ENCODE results near the gene CEND1.
A peak's percentile ranks its signal among the peaks of the same experiment; 100 is the strongest.
"Not testable (repeated sequence)": the region's sequence is repeated elsewhere in the genome, so short reads cannot be mapped to it uniquely, and the experiment has no call there.

The CEND1 gene

GRCh38 chr11:763073-763463 is 26.8 kb downstream of the CEND1 start:
- no peak for DNase-seq

DNA sequence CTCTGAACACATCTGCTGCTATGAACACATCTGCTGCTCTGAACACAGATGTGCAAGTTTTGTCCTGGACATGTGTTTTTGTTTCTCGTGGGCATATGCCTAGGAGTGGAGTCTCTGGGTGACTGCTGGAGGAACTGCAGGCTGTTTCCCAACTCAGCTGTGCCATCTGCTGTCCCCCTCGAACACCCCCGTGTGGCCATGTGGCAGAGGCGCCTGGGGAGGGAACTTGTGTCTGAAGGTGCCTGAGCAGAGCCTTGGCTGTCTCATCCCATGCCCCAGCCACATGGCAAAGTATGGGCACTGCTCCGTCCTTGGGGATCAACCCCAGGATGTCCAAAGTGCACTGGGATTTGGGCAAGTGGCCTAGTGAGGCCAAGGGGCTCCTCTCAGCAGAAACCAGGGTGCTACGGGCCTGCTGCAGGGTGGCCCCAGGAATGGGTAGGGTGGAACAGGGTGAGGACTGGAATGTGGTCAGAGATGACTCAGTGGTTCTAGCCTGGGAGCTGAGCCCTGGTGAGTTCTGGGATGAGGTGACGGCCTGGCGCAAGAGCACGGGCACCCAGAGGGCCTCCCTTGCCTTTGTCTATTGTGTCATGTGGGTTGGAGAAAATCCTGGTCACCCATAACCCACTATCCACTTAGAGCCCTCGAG is 27.3 kb downstream of the CEND1 start:
- peak; percentile 89 to 92 for DNase-seq

DNA sequence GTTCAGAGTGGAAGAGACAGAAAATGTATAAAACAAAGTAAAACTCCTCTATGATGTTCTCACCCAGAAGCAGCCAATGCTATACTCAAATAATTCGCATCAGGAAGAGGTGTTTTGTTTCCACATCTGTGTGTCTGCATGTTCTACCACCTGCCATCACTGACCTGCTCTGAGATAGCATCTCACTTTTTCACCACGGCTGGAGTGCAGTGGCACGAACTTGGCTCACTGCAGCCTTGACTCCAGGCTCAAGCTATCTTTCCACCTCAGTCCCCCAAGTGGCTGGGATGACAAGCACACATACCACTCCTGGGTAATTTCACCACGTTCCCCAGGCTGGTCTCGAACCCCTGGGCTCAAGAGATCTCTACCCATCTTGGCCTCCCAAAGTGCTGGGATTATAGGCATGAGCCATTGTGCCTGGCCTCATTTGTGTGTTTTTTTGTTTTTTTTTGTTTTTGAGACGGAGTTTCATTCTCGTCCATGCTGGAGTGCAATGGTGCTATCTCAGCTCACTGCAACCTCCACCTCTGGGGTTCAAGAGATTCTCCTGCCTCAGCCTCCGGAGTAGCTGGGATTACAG is 28.3 kb downstream of the CEND1 start:
- DNase-seq: no peak

GRCh38 chr11:760236-760635 is 29.7 kb downstream of the CEND1 start:
- no peak for DNase-seq

DNA sequence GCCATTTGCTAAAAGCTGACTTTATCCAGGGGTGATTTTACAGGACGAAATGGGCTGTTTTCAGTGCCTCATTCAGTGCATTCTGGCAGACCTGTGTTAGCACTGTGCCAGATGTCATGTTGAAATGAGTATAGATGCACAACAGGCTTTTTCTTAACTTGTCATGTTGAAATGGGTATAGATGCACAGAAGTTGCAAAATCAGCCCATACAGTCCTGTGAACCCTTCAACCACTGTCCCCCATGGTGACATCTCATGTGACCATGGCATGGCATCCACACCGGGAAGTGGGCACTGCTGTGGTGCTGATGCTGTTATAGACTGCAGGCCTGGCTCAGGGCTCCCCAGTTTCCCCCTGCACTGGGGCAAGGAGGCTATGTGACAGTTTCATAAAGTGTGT is 40.2 kb downstream of the CEND1 start:
- DNase-seq: no peak

DNA sequence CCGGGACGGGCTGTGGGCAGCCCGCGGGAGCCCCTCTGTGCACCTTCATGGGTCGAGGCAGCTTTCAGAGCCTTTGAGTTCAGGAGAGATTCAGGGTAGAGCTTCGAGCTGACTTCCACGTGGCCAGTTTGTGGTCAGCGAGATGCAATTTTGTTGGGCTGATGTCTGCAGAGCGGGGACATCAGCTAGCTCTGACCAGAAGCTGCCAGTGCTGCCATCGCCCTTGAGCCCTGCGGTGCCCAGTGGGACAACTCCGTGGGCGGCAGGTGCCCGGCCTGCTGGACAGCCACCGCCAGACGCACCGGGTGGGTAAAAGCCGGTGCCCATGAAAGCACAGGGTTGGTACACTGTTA is 41.9 kb downstream of the CEND1 start:
- DNase-seq: no peak

DNA sequence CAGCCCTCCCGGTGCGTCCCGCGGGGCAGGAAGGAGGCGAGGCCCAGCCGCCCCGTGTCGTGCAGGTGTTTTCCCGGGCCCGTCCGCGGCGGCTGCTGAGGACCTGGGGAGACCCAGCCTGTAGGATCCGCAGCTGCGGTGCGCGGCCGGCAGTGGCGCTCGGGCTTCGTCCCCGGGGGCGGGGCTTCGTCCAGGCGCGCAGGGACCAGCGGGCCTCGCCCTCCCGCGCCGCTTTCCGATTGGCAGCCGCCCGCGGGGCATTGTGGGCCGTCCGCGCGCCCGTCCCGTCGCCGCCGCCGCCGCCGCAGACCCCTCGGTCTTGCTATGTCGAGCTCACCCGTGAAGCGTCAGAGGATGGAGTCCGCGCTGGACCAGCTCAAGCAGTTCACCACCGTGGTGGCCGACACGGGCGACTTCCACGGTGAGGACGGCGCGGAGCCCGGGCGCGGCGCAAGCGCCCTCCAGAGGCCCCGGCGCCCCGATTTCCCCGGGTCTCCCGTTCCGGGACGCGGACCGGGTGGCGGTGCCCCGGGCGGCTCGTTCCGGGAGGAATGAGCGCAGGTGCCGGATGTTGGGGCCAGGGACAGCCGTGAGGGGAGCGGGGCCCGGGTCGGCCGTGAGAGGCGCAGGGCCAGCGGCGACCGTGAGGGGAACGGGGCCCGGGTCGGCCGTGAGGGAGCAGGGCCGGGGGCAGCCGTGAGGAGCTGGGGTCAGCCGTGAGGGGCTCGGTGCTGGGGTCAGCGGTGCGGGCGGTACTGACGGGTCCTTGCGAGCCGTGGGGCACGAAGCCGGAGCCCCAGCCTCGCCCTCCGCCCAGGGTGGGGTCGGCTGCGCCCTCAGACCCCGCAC is 42.5 kb downstream of the CEND1 start, which contains the start of gene TALDO1:
TALDO1 (plus strand) TSS at position 307 of the 849 bp plus-strand sequence; CDS start at position 325, 18 bp downstream.
- DNase-seq: peak; percentile 93 to 94

- DNase-seq: peak; percentile 50 to 61
These were observed 43.4 kb downstream of the CEND1 start for GRCh38 chr11:746289-747157.

DNA sequence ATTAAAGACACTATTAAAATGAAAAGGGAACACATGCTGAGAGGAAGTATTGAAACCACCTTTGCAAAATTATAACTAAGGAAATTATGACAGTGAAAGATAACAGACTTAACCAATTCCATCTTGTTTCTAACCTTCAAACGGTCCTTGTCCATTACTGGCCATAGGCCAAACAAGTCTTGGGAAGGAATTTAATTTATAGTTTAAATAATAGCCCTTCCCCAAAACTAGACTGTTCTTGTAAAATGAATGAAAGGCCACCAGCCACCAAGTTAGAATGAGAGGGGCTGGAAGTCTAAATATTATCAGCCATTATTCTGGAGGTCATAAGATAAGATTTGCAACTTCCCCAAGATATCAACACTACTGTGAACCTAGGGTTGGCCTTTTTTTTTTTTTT is 44.5 kb downstream of the CEND1 start:
- no peak for DNase-seq

DNA sequence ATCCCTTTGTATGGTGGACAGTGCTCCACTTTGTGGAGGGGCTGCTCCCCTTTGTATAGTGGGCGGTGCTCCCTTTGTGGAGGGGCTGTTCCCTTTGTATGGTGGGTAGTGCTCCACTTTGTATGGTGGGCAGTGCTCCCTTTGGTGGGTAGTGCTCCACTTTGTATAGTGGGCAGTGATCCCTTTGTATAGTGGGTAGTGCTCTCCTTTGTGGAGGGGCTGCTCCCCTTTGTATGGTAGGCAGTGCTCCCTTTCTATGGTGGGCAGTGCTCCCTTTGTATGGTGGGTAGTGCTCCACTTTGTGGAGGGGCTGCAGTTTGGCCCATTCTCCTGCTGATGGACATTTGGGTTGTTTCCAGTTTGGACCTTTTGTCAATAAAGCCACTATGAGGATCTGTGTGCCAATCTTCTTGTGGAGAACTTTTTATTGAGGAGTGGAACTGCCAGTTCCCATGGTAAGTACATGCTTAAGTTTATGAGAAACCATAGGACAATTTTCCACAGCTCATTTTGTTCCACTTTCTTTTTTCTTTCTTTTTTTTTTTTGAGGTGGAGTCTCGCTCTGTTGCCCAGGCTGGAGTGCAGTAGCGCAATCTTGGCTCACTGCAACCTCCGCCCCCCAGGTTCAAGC is 47.2 kb downstream of the CEND1 start:
- no peak for DNase-seq

DNA sequence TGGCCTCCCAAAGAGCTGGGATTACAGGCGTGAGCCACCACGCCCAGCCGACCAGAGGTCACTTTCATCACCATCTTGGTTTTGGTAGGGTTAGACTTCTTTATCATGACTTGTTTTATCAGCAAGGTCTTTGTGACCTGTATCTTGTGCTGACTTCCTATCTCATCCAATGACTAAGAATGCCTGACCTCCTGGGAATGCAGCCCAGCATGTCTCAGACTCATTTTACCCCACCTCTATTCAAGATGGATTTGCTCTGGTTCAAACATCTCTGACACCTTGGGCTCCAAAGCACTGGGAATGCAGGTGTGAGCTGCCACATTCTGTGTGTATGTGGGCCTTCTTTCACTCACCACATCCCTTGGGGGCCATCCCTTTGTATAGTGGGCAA is 47.7 kb downstream of the CEND1 start:
- DNase-seq: no peak

GRCh38 chr11:737899-738298 is 52.0 kb downstream of the CEND1 start:
- DNase-seq: not testable (repeated sequence)

GRCh38 chr11:737366-737765 is 52.5 kb downstream of the CEND1 start:
- peak in 1 of 2 experiments; percentile 28 for DNase-seq
